HEK293T (cell line): ENCODE data around the gene PSAT1.
"Not testable (repeated sequence)": the region's sequence is repeated elsewhere in the genome, so short reads cannot be mapped to it uniquely, and the experiment has no call there.

ENCODE experiments used
- CTCF ChIA-PET: fragments of 350-600 bp; formaldehyde crosslinking; extraction: SDS; loops from one replicate; lab custom pipeline; 2021; ENCODE audit warnings: antibody characterized with exemption, inconsistent platforms; lab: Yijun Ruan, JAX
- POLR2A ChIA-PET: fragments of 350-600 bp; formaldehyde crosslinking; extraction: SDS; loops from one replicate; lab custom pipeline; 2020; ENCODE audit warnings: antibody characterized with exemption, inconsistent platforms; lab: Yijun Ruan, JAX
- DNase-seq: peaks from one replicate; pipeline ENCODE4 v3.0.0; 2012; ENCODE audit warnings: mixed read lengths; ENCODE audit errors: extremely low spot score
- ARNT ChIP-seq: fragments of 450-650 bp; IDR thresholded peaks from 2 replicates; pipeline ENCODE4 v1.6.1; 2017; ENCODE audit warnings: mild to moderate bottlenecking
- BHLHE40 ChIP-seq: fragments of 450-650 bp; IDR thresholded peaks from 2 replicates; pipeline ENCODE4 v1.6.1; 2016; ENCODE audit warnings: mild to moderate bottlenecking, moderate library complexity, borderline replicate concordance
- CTBP1 ChIP-seq: fragments of 450-650 bp; IDR thresholded peaks from 2 replicates; pipeline ENCODE4 v1.6.1; 2016; ENCODE audit warnings: borderline replicate concordance
- ELF4 ChIP-seq: fragments of 450-650 bp; IDR thresholded peaks from 2 replicates; pipeline ENCODE4 v1.6.1; 2017; ENCODE audit warnings: antibody characterized with exemption
- FOXA1 ChIP-seq: fragments of 450-650 bp; IDR thresholded peaks from 2 replicates; pipeline ENCODE4 v1.6.1; 2016; ENCODE audit warnings: mild to moderate bottlenecking
- FOXK2 ChIP-seq: fragments of 450-650 bp; IDR thresholded peaks from 2 replicates; pipeline ENCODE4 v1.6.1; 2016; ENCODE audit warnings: mild to moderate bottlenecking
- FOXM1 ChIP-seq: fragments of 450-650 bp; IDR thresholded peaks from 2 replicates; pipeline ENCODE4 v1.6.1; 2017; ENCODE audit warnings: mild to moderate bottlenecking, borderline replicate concordance
- HDGF ChIP-seq: fragments of 450-650 bp; IDR thresholded peaks from 2 replicates; pipeline ENCODE4 v1.6.1; 2017; ENCODE audit warnings: antibody characterized with exemption, borderline replicate concordance
- L3MBTL2 ChIP-seq: fragments of 450-650 bp; conservative IDR thresholded peaks from 2 replicates; pipeline ENCODE4 v1.6.1; 2016; ENCODE audit warnings: mild to moderate bottlenecking
- LEF1 ChIP-seq: fragments of 450-650 bp; IDR thresholded peaks from 2 replicates; pipeline ENCODE4 v1.6.1; 2017; ENCODE audit warnings: mild to moderate bottlenecking, borderline replicate concordance
- NFRKB ChIP-seq: fragments of 450-650 bp; IDR thresholded peaks from 2 replicates; pipeline ENCODE4 v1.6.1; 2016; ENCODE audit warnings: mild to moderate bottlenecking, moderate library complexity
- SP1 ChIP-seq: fragments of 450-650 bp; IDR thresholded peaks from 2 replicates; pipeline ENCODE4 v1.6.1; 2017
- SUZ12 ChIP-seq: fragments of 450-650 bp; IDR thresholded peaks from 2 replicates; pipeline ENCODE4 v1.6.1; 2016; ENCODE audit warnings: mild to moderate bottlenecking
- TARDBP ChIP-seq: fragments of 450-650 bp; IDR thresholded peaks from 2 replicates; pipeline ENCODE4 v1.6.1; 2016
- ZNF384 ChIP-seq: fragments of 450-650 bp; IDR thresholded peaks from 2 replicates; pipeline ENCODE4 v1.6.1; 2016
- TF ChIP-seq, protein P1 (sequence below): fragments of 450-650 bp; IDR thresholded peaks from 2 replicates; pipeline ENCODE4 v1.6.1; 2016

Gene PSAT1

DNA sequence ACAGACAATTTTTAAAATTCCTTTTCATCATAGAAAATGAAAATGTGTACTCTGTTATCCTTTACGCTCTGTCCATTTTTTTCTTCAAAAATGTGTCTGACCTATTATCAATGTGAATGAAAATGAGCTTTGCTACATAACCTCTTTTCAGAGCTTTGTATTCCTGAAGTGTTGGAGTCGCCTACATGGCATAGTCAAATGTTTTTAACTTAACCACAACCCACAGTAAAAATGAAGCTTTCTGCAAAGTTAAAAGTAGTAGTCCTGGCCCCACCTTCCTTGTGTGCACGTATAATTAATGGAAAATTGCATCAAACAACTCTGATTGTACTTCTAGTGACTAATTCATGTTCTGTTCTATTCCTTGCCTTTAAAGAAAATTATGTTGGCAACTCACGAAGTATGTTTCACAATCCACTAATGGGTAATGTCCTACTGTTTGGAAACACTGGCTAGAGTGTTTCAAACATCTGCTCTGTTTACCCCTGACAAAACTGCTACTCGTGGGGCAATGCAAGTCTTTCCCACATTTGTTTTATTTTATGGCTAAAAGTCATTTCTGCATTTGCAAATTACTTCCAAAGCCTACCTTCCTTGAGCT is 18.6 kb upstream of the PSAT1 start:
- TF ChIP-seq TARDBP (no peak), FOXK2 (no peak), BHLHE40 (no peak), CTBP1 (no peak), FOXA1 (no peak), ZNF384 (no peak), LEF1 (no peak), ARNT (no peak), NFRKB (no peak), L3MBTL2 (no peak), SUZ12 (no peak), FOXM1 (no peak), ELF4 (no peak), HDGF (no peak)
- TF ChIP-seq, protein P1, sequence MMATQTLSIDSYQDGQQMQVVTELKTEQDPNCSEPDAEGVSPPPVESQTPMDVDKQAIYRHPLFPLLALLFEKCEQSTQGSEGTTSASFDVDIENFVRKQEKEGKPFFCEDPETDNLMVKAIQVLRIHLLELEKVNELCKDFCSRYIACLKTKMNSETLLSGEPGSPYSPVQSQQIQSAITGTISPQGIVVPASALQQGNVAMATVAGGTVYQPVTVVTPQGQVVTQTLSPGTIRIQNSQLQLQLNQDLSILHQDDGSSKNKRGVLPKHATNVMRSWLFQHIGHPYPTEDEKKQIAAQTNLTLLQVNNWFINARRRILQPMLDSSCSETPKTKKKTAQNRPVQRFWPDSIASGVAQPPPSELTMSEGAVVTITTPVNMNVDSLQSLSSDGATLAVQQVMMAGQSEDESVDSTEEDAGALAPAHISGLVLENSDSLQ = no peak
- ChIA-PET CTCF (no interaction called here), POLR2A (interaction anchor here (2.7 kb wide), 1 partner anchor 19 kb away, joined by 20 read pairs; the partner anchor contains the start of gene PSAT1)
- no peak for DNase-seq

DNA sequence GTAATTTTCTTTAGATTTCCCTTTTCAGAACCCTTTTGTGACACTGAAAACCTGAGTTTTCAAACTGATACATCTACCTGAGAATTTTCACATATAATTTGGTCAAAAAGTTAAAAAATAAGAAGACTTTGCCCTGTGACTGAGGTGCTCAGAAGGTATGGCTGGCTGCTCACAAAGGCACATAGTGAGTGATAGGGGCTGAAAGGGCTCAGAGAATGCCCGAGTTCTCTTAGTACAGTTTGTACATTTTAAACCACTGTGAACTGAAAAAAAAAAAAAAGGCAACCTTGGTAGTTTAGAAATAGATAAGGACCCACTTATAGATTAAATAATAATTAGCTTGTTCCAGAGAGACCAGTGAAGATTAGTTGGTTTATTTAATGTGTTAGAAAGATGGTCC is 18.1 kb upstream of the PSAT1 start:
- ChIA-PET POLR2A (interaction anchor here (2.7 kb wide), 1 partner anchor 18 kb away, joined by 20 read pairs; the partner anchor contains the start of gene PSAT1), CTCF (interaction anchor here (0.8 kb wide), 1 partner anchor 90 kb away, joined by 4 read pairs; no protein-coding TSS in a partner anchor)
- TF ChIP-seq LEF1 (no peak), HDGF (no peak), ELF4 (no peak), FOXK2 (no peak)
- no peak for DNase-seq

DNA sequence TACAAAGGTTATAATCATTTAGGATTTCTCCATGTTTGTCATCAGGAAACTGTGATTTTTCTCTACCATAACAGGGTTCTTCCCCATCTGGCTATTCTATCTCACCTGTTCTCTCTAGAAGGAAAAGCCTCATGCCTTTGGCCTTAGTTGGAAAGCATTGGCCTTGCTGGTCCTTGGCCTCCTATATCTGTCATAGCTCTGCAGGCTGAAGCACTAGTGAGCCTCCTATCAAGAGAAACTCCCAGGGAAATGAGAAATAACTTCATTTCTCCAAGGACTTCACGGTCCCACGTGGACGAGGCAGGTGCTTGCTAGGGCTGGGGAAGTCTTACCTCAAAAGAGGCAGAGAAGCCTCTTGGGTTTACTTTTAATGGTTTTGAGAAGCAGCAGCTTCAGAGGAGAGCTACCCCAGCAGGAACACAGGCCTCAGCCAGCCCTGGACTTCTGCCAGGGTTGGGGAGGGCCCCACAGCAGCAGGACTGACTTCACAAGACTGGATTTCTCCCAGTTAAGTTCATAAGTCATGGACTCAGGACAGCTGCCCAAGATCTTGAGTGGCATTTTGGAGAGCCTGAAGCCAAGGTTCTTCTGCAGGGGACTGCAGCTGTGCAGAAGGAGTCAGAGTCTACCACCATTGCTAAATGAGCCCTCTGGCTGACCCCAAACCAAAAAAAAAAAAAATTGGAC is 15.8 kb upstream of the PSAT1 start:
- POLR2A ChIA-PET = interaction anchor here (1.7 kb wide), 1 partner anchor 16 kb away, joined by 9 read pairs; the partner anchor contains the start of gene PSAT1
- TF ChIP-seq ZNF384 = no peak
- TF ChIP-seq NFRKB = no peak
- no peak for TF ChIP-seq HDGF
- TF ChIP-seq TARDBP = no peak
- TF ChIP-seq SUZ12 = no peak
- TF ChIP-seq FOXK2 = no peak
- TF ChIP-seq ARNT = no peak
- TF ChIP-seq LEF1 = no peak
- TF ChIP-seq, protein P1 = no peak
- TF ChIP-seq CTBP1 = no peak
- TF ChIP-seq FOXM1 = no peak
- TF ChIP-seq FOXA1 = no peak
- no peak for TF ChIP-seq L3MBTL2
- no peak for TF ChIP-seq BHLHE40
- CTCF ChIA-PET = no interaction called here

DNA sequence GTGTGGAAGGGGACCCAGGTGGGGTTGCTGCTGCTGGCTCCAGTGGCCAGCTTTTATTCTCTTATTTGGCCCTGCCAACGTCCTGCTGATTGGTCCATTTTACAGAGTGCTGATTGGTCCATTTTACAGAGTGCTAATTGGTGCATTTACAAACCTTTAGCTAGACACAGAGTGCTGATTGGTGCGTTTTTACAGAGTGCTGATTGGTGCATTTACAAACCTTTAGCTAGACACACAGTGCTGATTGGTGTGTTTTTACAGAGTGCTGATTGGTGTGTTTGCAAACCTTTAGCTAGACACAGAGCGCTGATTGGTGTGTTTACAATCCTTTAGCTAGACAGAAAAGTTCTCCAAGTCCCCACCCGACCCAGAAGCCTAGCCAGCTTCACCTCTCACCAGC is 12.7 kb upstream of the PSAT1 start:
- POLR2A ChIA-PET = interaction anchor here (1.7 kb wide), 1 partner anchor 13 kb away, joined by 7 read pairs; the partner anchor contains the start of gene PSAT1
- CTCF ChIA-PET, DNase-seq: not testable (repeated sequence)

More for the DNA sequence above, 15.8 kb upstream of the PSAT1 start:
- peak; percentile 12 for DNase-seq

DNA sequence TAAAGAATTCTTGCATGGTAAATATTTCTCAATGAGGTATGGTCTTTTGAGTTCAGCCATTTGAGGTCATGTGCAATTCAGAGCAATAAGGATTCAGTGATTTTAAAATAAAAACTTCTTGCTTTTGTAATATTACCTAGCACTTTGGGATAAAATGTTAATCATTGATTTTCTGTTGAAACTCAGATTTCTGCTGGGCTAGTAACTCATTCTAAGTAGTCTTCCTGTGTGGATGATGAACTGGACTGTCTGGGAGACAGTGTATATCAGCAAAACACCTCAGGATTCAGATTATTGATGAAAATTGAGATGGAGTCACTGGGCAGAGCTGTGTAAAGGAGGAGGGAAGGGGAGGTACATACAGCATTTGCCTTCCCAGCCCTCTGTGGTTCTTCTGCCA is 10.8 kb upstream of the PSAT1 start:
- POLR2A ChIA-PET = no interaction called here
- no peak for DNase-seq

DNA sequence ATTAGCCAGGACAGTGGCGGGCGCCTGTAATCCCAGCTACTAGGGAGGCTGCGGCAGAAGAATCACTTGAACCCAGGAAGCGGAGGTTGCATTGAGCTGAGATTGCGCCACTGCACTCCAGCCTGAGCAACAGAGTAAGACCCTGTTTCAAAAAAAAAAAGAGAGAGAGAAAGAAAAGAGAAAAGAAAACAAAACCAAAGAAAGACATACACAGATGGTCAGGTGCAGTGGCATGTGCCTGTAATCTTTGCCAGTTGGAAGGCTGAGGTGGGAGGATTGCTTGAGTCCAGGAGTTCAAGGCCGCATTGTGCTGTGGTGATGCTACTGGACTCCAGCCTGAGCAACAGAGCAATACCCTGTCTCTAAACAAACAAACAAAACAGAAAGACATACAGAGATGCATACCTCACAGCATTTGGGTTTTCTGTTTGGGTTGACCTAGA is 10.0 kb upstream of the PSAT1 start:
- no peak for DNase-seq
- POLR2A ChIA-PET = no interaction called here
- CTCF ChIA-PET = no interaction called here
- TF ChIP-seq BHLHE40 = no peak
- no peak for TF ChIP-seq SP1
- no peak for TF ChIP-seq ELF4
- TF ChIP-seq TARDBP = no peak
- TF ChIP-seq FOXA1 = no peak
- TF ChIP-seq FOXK2 = no peak
- no peak for TF ChIP-seq ARNT
- TF ChIP-seq, protein P1 = no peak
- TF ChIP-seq LEF1 = no peak
- TF ChIP-seq ZNF384 = no peak
- no peak for TF ChIP-seq FOXM1
- no peak for TF ChIP-seq CTBP1
- no peak for TF ChIP-seq L3MBTL2

More for the DNA sequence above, 10.8 kb upstream of the PSAT1 start:
- no peak for TF ChIP-seq ZNF384
- TF ChIP-seq SUZ12 = no peak
- TF ChIP-seq TARDBP = no peak
- no peak for TF ChIP-seq FOXA1
- TF ChIP-seq, protein P1 = no peak
- no peak for TF ChIP-seq HDGF
- TF ChIP-seq NFRKB = no peak
- no peak for TF ChIP-seq SP1
- TF ChIP-seq LEF1 = no peak
- TF ChIP-seq FOXK2 = no peak
- no peak for TF ChIP-seq CTBP1
- no peak for TF ChIP-seq L3MBTL2
- no peak for TF ChIP-seq ELF4
- no peak for TF ChIP-seq FOXM1
- no peak for TF ChIP-seq BHLHE40
- no peak for TF ChIP-seq ARNT
- CTCF ChIA-PET = no interaction called here
